K562 (cell line): ENCODE results near the gene MARK2. TPM values are rescaled to one million over a fixed set of nuclear protein-coding genes. Genes with fewer than 3 reads are reported as not detected.

Source experiments
- BDP1 ChIP-seq: IDR thresholded peaks from 3 replicates; pipeline ENCODE4 v1.6.1; 2011; ENCODE audit not compliant: insufficient read length, insufficient read depth
- BRCA1 ChIP-seq, 2 experiments: fragments of 450-650 bp in 1 of 2; sonication (generic) in 1 of 2; formaldehyde crosslinking in 1 of 2; IDR thresholded peaks; 2 replicates each; pipeline versions ENCODE4 v1.5.0 to v1.6.1; 2017 to 2020; ENCODE audit warnings: mild to moderate bottlenecking in 1 of 2, missing genetic modification reagents in 1 of 2
- CLOCK ChIP-seq: fragments of 250-450 bp; sonication (Bioruptor Pico); IDR thresholded peaks from 2 replicates; pipeline ENCODE4 v1.4.0; 2020; ENCODE audit warnings: mild to moderate bottlenecking, moderate library complexity, borderline replicate concordance
- ELF1 ChIP-seq: fragments of 200-800 bp; sonication (Bioruptor generic); IDR thresholded peaks from 2 replicates; pipeline ENCODE4 v1.6.1; 2016; ENCODE audit warnings: missing genetic modification characterization, missing compliant biosample characterization
- GTF2A2 ChIP-seq: IDR thresholded peaks from 2 replicates; pipeline ENCODE4 v1.6.1; 2016; ENCODE audit warnings: mild to moderate bottlenecking, missing genetic modification characterization, missing compliant biosample characterization
- GTF3C2 ChIP-seq: IDR thresholded peaks from 3 replicates; pipeline ENCODE4 v1.6.1; 2011; ENCODE audit warnings: borderline replicate concordance, mild to moderate bottlenecking, moderate library complexity; ENCODE audit not compliant: insufficient read length; ENCODE audit errors: extremely low read depth
- HBP1 ChIP-seq: fragments of 450-650 bp; formaldehyde crosslinking; IDR thresholded peaks from 2 replicates; pipeline ENCODE4 v1.4.0; 2022; ENCODE audit warnings: missing genetic modification characterization
- KLF13 ChIP-seq: fragments of 450-650 bp; IDR thresholded peaks from 2 replicates; pipeline ENCODE4 v1.6.1; 2016; ENCODE audit warnings: missing genetic modification characterization, low read depth, mild to moderate bottlenecking, missing compliant biosample characterization, moderate library complexity, borderline replicate concordance
- MBD2 ChIP-seq: sonication (generic); IDR thresholded peaks from 2 replicates; pipeline ENCODE4 v1.6.1; 2016; ENCODE audit warnings: low read depth, borderline replicate concordance
- PCBP1 ChIP-seq: fragments of 200-400 bp; formaldehyde crosslinking; IDR thresholded peaks from 2 replicates; pipeline ENCODE4 v1.6.1; 2018; ENCODE audit warnings: mild to moderate bottlenecking, low read depth, low read length; ENCODE audit not compliant: poor library complexity, severe bottlenecking
- PHF21A ChIP-seq: fragments of 450-650 bp; IDR thresholded peaks from 2 replicates; pipeline ENCODE4 v1.6.1; 2017; ENCODE audit warnings: low read depth, borderline replicate concordance
- PTTG1 ChIP-seq: fragments of 450-650 bp; IDR thresholded peaks from 2 replicates; pipeline ENCODE4 v1.6.1; 2016; ENCODE audit warnings: low read depth, mild to moderate bottlenecking, missing genetic modification characterization, missing compliant biosample characterization
- RBM25 ChIP-seq: fragments of 200-400 bp; formaldehyde crosslinking; IDR thresholded peaks from 2 replicates; pipeline ENCODE4 v1.6.1; 2018; ENCODE audit warnings: low read length, low read depth, moderate library complexity; ENCODE audit not compliant: severe bottlenecking
- SIN3A ChIP-seq, 2 experiments: fragments of 150-350 bp in 1 of 2; IDR thresholded peaks; 2 replicates each; pipeline ENCODE4 v1.6.1; 2011 to 2016; ENCODE audit warnings: borderline replicate concordance in 2 of 2, low read depth in 2 of 2, low read length in 2 of 2, mild to moderate bottlenecking in 2 of 2, moderate library complexity in 2 of 2; ENCODE audit not compliant: control insufficient read depth in 1 of 2
- ZKSCAN1 ChIP-seq: fragments of 150-350 bp; IDR thresholded peaks from 2 replicates; pipeline ENCODE4 v1.6.1; 2016; ENCODE audit warnings: low read depth, low read length
- ZNF232 ChIP-seq: sonication (generic); formaldehyde crosslinking; IDR thresholded peaks from 2 replicates; pipeline ENCODE4 v1.8.0; 2022; ENCODE audit warnings: mild to moderate bottlenecking, missing genetic modification reagents
- ZNF778 ChIP-seq: fragments of 450-650 bp; formaldehyde crosslinking; IDR thresholded peaks from 2 replicates; pipeline ENCODE4 v1.4.0; 2020; ENCODE audit warnings: mild to moderate bottlenecking, moderate library complexity
- ZNF780A ChIP-seq: fragments of 250-450 bp; sonication (Bioruptor Pico); IDR thresholded peaks from 2 replicates; pipeline ENCODE4 v1.5.0; 2021; ENCODE audit warnings: mild to moderate bottlenecking
- polyA plus RNA-seq, 8 experiments: library from polyadenylated mRNA; depleted of rRNA in 4 of 8; stranded (reverse) in 5 of 8; unstranded in 3 of 8; fragments of >200 nt; fragmentation: Nextera tagmentation in 2 of 8; fragmentation: Illumina TruSeq in 1 of 8; extraction: Ambion mirVana in 2 of 8; extraction: Trizol in 1 of 8; gene quantifications; 2 replicates each; pipeline versions ENCODE4 v1.2.1 to v1.2.3, GENCODE V29; 2011 to 2014; ENCODE audit warnings: inconsistent platforms in 1 of 8, missing spikeins in 1 of 8
- total RNA-seq, 7 experiments: library from RNA; depleted of rRNA in 6 of 7; stranded (reverse); fragments of >200 nt in 6 of 7; fragmentation: Illumina TruSeq in 2 of 7; extraction: Trizol in 2 of 7; gene quantifications; 2 replicates each; pipeline versions ENCODE4 v1.2.1 to v1.2.3, GENCODE V29; 2011 to 2021; ENCODE audit warnings: low replicate concordance in 1 of 7

MARK2 gene
- total and polyA plus RNA-seq, 9 of the 15 experiments (the other 6 are each of a cell fraction or from before 2014, with no cell fraction given): 0.32 to 43.5 (median 15.1) TPM

- no peak for TF ChIP-seq BRCA1 (IDR thresholded peaks at IDR 0.05)
- TF ChIP-seq BRCA1 (CRISPR knock-in tag; IDR thresholded peaks at IDR 0.05): no peak
- TF ChIP-seq BDP1: no peak
- peak; percentile 76; the same call in 1 of the 2 replicates for TF ChIP-seq KLF13 (tag)
- TF ChIP-seq MBD2: no peak
- TF ChIP-seq ZNF232 (CRISPR knock-in tag): no peak
- no peak for TF ChIP-seq PTTG1 (tag)
- peak; percentile 74; the same call in 1 of the 2 replicates for TF ChIP-seq ZKSCAN1
- no peak for TF ChIP-seq CLOCK (CRISPR knock-in tag)
- no peak for TF ChIP-seq HBP1
- TF ChIP-seq ELF1 (tag): no peak; the same call in 1 of the 2 replicates
- TF ChIP-seq PHF21A: no peak
- peak; percentile 95 for TF ChIP-seq PCBP1
- TF ChIP-seq RBM25: peak; percentile 30
- TF ChIP-seq ZNF778 (CRISPR knock-in tag): no peak
- no peak for TF ChIP-seq GTF3C2
- TF ChIP-seq ZNF780A (CRISPR knock-in tag): no peak
- no peak for TF ChIP-seq GTF2A2
- TF ChIP-seq SIN3A (IDR thresholded peaks at IDR 0.05; ENCODE audit: borderline replicate concordance in 2 of 2, control insufficient read depth in 1 of 2, low read depth in 2 of 2, low read length in 2 of 2): peak; percentile 97 to 98
Observed at GRCh38 chr11:63938479-63939396, 99.8 kb downstream of the MARK2 start, which contains the start of gene NAA40 (continued).
